SW 1271 (cell line): Measurements from ENCODE around the gene CHD6.
A peak's percentile ranks its signal among the peaks of the same experiment; 100 is the strongest.

Experiments
- DNase-seq, 2 experiments: peaks; one replicate each; lab custom pipeline; 2025; lab: John Stamatoyannopoulos, UW

CHD6 gene

DNA sequence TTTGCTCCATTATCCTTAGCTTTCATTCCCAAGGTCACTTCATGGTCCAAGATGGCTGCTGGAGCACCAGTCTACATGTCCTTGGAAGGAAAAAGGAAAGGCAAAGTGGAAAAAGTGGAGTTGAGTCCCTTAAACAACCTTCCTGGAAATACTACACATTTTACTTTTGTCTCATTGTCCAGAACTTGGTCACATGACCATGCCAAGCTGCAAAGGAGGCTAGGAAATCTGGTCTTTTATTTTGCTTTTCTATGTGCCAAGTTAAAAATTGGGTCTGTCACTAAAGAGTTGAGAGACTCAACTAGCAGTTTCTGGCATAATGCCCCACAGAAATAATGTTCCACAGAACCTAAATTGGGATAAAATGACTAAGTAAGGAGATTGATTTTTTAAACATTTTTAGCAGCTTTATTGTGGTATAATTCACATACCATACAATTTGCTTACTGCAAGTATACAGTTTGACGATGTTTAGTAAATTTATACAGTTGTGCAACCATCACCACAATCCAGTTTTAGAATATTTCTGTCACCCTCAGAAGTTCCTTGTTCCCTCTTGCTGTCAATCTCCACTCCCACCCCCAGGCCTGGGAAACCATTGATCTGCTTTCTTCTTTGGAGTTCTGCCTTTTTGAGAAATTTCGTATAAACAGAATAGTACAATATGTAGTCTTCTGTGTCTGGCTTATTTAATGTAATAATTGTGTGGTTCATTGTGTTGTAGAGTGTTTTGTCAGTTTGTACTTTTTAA is 5.6 kb upstream of the CHD6 start:
- DNase-seq = no peak

- no peak for DNase-seq
These were observed 4.4 kb upstream of the CHD6 start for GRCh38 chr20:41622584-41622983.

DNA sequence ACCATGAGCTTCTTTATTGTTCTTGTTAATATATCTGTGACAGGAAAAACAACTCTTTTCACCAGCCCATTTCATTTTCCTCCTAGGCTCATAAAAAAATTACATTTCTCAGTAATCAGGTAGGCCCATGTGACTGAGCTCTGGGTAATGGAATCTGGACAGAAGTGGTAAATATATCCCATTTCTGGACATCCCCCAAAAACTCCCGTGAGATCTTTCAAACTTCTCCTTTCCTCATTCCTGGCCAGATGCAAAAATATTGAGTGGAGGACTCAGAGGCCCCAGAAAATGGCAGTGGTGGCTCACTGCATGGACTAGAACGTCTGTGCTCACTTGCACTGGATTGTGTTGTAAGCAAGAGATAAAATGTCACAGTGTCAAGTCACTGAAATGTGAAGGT is 3.8 kb upstream of the CHD6 start:
- no peak for DNase-seq

- no peak for DNase-seq
These were observed 3.2 kb upstream of the CHD6 start for GRCh38 chr20:41621421-41621820.

DNA sequence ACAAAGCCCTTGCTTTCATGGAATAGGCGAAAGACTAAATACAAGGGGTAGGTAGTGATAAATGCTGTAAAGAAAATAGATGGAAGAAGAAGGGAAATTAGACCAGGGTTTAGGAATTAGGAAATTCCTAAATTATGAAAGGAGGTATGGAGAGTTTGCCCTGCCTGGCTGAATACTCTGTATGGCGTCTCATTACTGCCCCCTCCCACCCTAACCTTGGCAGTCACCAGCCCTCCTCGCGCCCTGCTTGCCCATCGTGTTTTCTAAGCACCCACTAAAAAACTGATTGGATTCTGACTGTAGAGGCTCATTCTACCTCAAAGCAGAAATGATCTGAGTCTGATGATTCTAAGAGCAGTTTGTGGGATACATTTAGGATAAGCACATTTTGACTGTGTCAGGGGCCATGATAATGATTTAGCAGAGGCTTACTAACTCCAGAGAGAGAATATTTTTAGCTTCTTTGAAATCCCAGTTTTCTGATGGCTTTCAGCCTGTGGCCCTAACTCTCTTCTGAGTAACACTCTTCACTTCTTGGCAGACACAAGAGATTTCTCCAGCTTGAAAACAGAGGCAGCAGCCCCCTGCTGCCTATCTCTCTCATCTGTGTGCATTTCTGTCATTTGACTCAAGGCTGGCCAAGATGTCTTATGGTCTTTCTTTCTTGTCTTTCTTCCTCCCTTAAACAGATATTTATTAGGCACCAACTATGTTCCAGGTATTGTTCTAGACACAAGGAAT is 1.4 kb upstream of the CHD6 start:
- DNase-seq = no peak

DNA sequence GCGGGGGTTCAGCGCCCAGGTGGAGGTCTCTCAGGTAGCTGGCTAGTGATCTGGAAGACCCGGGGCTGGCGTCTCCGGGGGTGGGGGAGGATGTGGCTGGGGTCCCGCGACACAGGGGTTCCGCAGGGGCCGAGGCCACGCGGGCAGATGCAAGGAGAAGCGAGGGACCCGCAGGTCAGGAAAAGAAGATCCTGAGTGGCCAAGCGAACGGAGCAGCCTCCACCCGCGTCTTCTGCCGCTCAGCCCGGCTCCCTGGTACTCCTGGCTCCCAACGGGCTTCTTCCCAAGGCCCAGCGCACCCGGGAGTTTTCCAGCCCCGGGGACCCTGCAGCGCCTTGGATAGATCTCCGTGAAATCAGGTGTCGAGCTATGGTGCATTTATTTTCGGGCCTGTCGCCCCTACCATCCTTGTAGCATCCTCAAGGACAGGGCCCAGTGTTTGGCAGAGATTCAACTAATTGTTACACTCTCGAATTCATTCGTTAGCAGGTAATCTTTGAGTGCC is 682 bp upstream of the CHD6 start:
- no peak for DNase-seq

- peak in 1 of 2 experiments; percentile 39 for DNase-seq
These were observed 897 bp downstream of the CHD6 start for GRCh38 chr20:41617059-41617901.

DNA sequence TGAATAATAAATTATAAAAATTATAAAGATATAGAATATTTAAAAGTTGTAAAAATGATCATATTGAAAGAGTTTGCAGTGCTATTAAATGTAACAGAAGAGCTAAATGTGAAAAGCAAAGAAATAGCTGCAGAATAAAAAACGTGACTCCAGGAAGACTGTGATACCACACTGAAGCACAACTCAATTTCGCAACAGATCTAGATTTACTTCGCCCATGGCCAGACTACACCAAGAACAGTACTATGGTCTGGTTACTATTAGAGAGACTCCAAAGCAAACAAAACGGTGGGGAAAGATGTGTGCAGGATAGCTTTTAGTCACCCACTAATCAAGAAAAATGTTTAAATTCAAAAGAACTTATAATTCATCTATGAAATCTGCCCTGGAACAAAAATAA is 1.9 kb downstream of the CHD6 start:
- no peak for DNase-seq

- no peak for DNase-seq
These were observed 2.5 kb downstream of the CHD6 start for GRCh38 chr20:41615676-41616075.

DNA sequence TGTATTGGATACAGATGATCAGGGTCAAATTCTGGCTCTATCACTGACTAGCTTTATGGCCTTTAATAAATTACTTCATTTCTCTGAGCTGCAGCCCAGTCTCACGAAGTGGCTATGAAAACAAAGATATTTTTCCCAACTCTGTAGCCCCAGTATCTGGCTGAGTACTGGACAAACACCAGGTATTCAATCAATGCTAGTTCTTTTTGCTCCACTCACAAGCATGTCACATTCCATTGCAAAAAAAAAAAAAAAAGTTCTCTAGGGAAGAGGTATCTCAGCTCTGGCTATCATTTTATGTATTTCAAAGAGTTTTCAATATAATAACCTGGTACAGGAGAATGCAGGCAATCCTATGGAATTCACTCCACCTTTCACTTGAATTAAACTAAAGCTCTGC is 3.1 kb downstream of the CHD6 start:
- DNase-seq = no peak

GRCh38 chr20:41613321-41613720 is 4.9 kb downstream of the CHD6 start:
- DNase-seq = no peak

DNA sequence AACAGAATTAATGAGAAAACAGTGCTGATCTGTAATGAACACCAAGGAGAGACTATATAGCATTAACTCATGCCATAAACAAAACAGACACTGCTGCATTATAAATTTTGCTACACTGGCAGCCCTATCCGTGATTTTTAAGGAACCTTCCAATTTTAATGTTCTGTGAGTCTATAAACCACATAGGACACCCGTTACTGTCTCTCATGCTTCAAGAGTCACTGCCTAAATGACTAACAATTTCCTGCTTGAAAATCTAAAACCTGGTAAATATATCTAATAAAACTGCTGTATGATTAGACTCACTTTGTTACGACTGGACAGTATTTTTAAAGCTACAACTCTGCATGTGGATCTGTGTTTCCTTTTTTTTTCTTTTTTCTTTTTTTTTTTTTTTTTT is 8.7 kb downstream of the CHD6 start:
- DNase-seq = no peak

DNA sequence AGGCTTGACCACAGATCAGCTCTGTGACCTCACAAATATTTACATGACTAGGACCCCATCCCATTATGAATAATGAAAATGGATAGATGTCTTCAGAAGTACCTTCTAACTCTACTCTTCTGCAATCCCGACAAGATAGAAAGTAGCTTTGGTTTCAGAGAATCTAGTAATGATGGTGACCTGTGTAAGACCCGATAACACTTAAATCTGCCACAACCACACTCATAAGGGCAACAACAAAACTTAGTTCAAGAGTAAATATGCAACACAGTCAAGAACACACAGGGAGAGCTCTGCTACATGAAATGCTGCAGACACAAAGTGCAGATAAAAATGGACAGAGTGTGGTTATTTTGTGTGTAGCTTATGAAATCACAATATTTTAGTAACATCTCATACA is 9.6 kb downstream of the CHD6 start:
- no peak for DNase-seq

DNA sequence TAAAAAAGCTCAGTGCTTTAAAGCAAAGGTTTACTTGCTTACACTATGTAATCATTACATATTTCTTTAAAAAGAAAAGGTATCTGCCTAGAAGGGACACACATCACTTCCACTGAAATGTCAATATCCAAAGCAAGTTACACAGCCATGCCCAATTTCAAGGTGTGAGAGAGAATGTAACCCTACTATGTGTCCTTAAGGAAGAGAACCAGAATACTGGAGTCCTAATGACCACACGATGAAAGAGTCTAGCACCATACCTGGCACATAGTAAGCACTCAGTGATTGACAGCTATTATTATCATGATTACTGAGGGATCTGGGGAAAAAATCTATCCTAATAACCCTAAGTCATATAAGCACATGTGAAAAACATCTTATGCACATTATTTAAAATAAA is 10.4 kb downstream of the CHD6 start:
- no peak for DNase-seq

- no peak for DNase-seq
These were observed 14.2 kb downstream of the CHD6 start for GRCh38 chr20:41604002-41604401.

DNA sequence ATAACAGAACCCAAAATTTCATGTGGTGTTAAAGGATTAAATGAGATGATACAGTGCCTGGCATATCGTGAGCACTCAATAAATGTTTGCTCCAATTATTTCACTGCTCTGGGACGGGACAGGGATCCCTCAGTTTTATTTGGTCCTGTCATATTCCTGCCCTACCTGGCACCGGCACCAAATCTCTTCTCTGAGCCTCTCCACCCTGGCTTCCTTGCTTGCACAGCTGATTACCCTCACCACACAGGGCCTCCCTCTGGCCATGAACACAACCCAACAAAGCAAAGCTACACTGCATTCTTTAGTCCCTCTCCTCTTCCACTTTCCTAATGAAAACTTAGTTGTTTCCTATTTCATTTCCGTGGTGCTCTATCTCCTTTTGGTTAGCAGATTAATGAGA is 16.4 kb downstream of the CHD6 start:
- DNase-seq = no peak

DNA sequence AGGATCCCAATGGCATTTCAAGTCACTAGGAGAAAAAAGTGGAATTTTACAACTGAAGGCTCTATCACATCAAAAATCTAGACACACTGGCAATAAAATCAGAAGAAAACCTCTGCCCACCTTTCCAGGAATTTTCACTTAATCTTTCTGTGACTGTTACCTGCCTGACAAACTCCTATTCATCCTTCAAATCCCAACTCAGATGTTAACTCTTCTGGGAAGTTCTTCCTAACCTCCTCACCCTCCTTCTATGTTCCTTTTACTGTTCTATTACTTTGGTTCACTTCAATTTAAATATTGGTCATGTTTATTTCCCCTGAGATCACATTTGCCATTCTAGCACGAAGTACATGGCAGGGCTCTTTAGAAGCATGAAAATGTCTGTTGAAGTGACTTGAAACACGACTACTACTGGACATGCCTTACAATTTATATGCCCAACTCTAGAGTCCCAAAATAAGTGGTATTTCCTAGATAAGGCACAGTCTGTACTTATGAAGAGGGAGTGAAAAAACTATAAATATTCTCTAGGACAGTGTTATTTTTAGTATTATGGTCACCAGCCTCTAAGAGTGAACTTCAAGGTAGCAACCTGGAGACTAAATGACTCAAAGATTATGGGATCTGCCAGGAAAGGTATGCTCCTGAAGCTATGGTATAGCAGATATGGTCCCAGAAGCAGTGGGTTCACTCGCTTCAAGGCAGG is 17.1 kb downstream of the CHD6 start:
- DNase-seq = no peak

- no peak for DNase-seq
These were observed 18.5 kb downstream of the CHD6 start for GRCh38 chr20:41599699-41600104.

- DNase-seq = no peak
These were observed 19.5 kb downstream of the CHD6 start for GRCh38 chr20:41598719-41599118.

DNA sequence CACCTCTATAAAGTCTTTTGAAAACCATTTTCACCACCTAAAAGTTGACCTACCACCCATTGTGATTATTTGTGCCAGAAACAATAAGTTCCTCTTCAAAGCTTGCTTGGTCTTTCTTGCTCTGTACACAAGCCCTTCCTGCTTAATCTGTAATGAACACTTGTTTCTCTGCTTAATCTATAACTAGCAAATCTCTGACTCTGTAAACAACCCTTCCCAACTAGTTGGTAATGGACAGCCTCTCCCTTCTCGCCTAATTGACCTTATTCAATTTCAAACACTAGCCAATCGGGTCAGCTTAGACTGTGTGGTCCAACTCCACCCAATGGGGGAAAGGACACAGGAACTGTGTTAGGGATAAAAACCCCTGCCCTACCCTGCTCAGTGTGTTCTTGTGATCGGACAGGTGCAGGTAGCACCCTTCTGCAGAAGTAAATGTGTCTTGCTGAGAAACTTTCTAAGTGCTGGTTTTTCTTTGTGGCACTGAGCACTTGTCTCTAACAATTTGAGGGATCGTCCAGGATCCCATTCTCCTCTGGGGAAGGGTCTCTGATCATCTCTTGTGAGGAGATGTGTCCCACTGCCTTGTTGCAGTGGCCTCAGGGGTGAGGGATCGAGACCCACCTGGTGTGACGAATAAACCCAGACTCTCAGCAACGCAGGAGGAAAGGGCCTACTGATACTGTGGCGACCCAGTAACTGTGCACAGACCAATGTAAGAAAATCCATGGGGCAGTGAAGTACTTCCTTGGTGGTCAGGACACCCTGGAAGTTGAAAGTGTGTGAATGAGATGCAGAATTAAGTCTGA is 23.5 kb downstream of the CHD6 start:
- DNase-seq = no peak
